Limb (tissue), 2 donors: Measurements from ENCODE around the gene ARHGDIA.
A peak's percentile ranks its signal among the peaks of the same experiment; 100 is the strongest.

Experiments used
- DNase-seq, 2 donors: peaks; one replicate each; pipeline ENCODE4 v3.0.0-alpha.2; 2016; ENCODE audit errors: extremely low spot score in 2 of 2

Gene ARHGDIA

GRCh38 chr17:81906476-81907218 lies 35.5 kb upstream of the ARHGDIA start:
- DNase-seq, result no peak

- no peak for DNase-seq
Measured at GRCh38 chr17:81905993-81906392, 34.9 kb upstream of the ARHGDIA start.

GRCh38 chr17:81905424-81905875 lies 34.3 kb upstream of the ARHGDIA start:
- no peak for DNase-seq

- DNase-seq, result no peak
Measured at GRCh38 chr17:81904600-81905423, 33.7 kb upstream of the ARHGDIA start.

GRCh38 chr17:81903896-81904599 lies 32.9 kb upstream of the ARHGDIA start:
- no peak for DNase-seq

- DNase-seq, result no peak
Measured at GRCh38 chr17:81903415-81903831, 32.3 kb upstream of the ARHGDIA start.

GRCh38 chr17:81902653-81903414 lies 31.7 kb upstream of the ARHGDIA start:
- no peak for DNase-seq

- peak in 1 of 2 donors; percentile 58 for DNase-seq
Measured at GRCh38 chr17:81902023-81902652, 31.0 kb upstream of the ARHGDIA start, which contains the start of gene NPB. NPB (plus strand) TSS chr17:81902238; CDS start chr17:81902278, 40 bp downstream.

GRCh38 chr17:81901167-81902022 lies 30.3 kb upstream of the ARHGDIA start:
- DNase-seq, result no peak

GRCh38 chr17:81900181-81900820 lies 29.2 kb upstream of the ARHGDIA start:
- DNase-seq, result no peak

- DNase-seq, result no peak
Measured at GRCh38 chr17:81899514-81900166, 28.5 kb upstream of the ARHGDIA start.

- DNase-seq, result no peak
Measured at GRCh38 chr17:81898885-81899284, 27.7 kb upstream of the ARHGDIA start.

GRCh38 chr17:81898029-81898866 lies 27.1 kb upstream of the ARHGDIA start:
- DNase-seq, result no peak

GRCh38 chr17:81895400-81895799 lies 24.3 kb upstream of the ARHGDIA start:
- no peak for DNase-seq

- no peak for DNase-seq
Measured at GRCh38 chr17:81891303-81891552, 20.1 kb upstream of the ARHGDIA start.

- no peak for DNase-seq
Measured at GRCh38 chr17:81890447-81891302, 19.5 kb upstream of the ARHGDIA start.

GRCh38 chr17:81889602-81890001 lies 18.5 kb upstream of the ARHGDIA start:
- no peak for DNase-seq
